ENCODE data around the gene RASGRF1.

DNA sequence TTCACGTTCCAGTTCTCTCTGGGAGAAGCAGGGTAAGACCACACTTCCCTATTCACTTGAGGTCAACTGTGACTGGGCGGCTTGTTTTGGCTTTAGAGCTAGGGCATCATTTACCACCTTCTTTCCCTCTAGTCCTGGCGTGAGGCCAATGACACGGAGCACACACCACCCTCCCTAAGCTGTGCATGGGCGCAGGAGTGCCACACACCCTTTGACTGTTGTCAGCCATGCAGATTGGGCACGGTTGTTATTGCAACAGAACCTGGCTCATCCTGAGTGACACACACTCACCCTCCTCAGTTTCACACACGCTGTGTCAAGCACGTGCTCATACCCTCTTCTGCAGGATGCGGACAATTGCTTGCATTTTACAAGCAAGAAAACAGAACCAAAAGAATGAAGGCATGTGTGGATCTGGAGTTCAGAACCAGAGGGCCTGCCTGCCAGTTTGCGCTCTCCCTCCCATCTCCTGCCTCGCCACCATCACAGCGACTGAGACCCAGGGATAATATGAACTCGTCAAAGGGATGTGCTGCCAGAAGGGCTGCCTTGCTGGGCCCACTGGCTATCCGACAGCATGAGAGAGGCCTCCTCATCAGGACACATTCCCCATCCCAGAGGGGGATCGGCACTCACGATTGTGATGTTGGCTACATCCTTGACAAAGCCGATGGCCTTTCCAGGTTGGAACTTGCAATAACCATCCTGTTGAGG is 163.3 kb downstream of the RASGRF1 start:
- TF ChIP-seq, protein P1, sequence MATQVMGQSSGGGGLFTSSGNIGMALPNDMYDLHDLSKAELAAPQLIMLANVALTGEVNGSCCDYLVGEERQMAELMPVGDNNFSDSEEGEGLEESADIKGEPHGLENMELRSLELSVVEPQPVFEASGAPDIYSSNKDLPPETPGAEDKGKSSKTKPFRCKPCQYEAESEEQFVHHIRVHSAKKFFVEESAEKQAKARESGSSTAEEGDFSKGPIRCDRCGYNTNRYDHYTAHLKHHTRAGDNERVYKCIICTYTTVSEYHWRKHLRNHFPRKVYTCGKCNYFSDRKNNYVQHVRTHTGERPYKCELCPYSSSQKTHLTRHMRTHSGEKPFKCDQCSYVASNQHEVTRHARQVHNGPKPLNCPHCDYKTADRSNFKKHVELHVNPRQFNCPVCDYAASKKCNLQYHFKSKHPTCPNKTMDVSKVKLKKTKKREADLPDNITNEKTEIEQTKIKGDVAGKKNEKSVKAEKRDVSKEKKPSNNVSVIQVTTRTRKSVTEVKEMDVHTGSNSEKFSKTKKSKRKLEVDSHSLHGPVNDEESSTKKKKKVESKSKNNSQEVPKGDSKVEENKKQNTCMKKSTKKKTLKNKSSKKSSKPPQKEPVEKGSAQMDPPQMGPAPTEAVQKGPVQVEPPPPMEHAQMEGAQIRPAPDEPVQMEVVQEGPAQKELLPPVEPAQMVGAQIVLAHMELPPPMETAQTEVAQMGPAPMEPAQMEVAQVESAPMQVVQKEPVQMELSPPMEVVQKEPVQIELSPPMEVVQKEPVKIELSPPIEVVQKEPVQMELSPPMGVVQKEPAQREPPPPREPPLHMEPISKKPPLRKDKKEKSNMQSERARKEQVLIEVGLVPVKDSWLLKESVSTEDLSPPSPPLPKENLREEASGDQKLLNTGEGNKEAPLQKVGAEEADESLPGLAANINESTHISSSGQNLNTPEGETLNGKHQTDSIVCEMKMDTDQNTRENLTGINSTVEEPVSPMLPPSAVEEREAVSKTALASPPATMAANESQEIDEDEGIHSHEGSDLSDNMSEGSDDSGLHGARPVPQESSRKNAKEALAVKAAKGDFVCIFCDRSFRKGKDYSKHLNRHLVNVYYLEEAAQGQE (IDR thresholded peaks at IDR 0.05; ENCODE audit: borderline replicate concordance): no peak
- no peak for TF ChIP-seq SMC3 (conservative IDR thresholded peaks at IDR 0.05; ENCODE audit: poor library complexity)
- no peak for TF ChIP-seq EP300 (conservative IDR thresholded peaks at IDR 0.05; ENCODE audit: poor library complexity, severe bottlenecking)
- TF ChIP-seq, protein P2, sequence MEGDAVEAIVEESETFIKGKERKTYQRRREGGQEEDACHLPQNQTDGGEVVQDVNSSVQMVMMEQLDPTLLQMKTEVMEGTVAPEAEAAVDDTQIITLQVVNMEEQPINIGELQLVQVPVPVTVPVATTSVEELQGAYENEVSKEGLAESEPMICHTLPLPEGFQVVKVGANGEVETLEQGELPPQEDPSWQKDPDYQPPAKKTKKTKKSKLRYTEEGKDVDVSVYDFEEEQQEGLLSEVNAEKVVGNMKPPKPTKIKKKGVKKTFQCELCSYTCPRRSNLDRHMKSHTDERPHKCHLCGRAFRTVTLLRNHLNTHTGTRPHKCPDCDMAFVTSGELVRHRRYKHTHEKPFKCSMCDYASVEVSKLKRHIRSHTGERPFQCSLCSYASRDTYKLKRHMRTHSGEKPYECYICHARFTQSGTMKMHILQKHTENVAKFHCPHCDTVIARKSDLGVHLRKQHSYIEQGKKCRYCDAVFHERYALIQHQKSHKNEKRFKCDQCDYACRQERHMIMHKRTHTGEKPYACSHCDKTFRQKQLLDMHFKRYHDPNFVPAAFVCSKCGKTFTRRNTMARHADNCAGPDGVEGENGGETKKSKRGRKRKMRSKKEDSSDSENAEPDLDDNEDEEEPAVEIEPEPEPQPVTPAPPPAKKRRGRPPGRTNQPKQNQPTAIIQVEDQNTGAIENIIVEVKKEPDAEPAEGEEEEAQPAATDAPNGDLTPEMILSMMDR (IDR thresholded peaks at IDR 0.05; ENCODE audit: poor library complexity, severe bottlenecking): no peak
- no peak for TF ChIP-seq TAF1 (IDR thresholded peaks at IDR 0.05; ENCODE audit: low read depth)
- TF ChIP-seq EZH2 (IDR thresholded peaks at IDR 0.05; ENCODE audit: borderline replicate concordance, insufficient read depth, low read length, poor library complexity, severe bottlenecking): no peak

Measured in neural cell (in vitro differentiated cells).